Smooth muscle cell (in vitro differentiated cells): ENCODE results near the gene LRRC25. TPM values are rescaled to one million over a fixed set of nuclear protein-coding genes. Genes with fewer than 3 reads are reported as not detected.
A peak's percentile ranks its signal among the peaks of the same experiment; 100 is the strongest.

Experiments
- DNase-seq: peaks from one replicate; lab custom pipeline; 2025; ENCODE audit not compliant: unreplicated experiment; lab: John Stamatoyannopoulos, UW
- H2AFZ ChIP-seq: fragments of 200-600 bp; sonication (generic); 2 replicates; pipeline ENCODE4 v1.6.0; 2016; ENCODE audit warnings: antibody characterized with exemption, low read depth, mild to moderate bottlenecking
- H3F3A ChIP-seq: fragments of 200-600 bp; sonication (generic); 2 replicates; pipeline ENCODE4 v1.6.0; 2017; ENCODE audit warnings: antibody characterized with exemption, low read depth
- H3K27ac ChIP-seq: fragments of 200-600 bp; sonication (generic); 2 replicates; pipeline ENCODE4 v1.5.1; 2016; ENCODE audit warnings: low read depth, mild to moderate bottlenecking
- H3K27me3 ChIP-seq: fragments of 200-600 bp; sonication (generic); 2 replicates; pipeline ENCODE4 v1.6.1; 2016; ENCODE audit warnings: low read depth, mild to moderate bottlenecking
- H3K36me3 ChIP-seq: fragments of 200-600 bp; sonication (generic); 2 replicates; pipeline ENCODE4 v1.5.1; 2016; ENCODE audit warnings: low read depth
- H3K4me1 ChIP-seq: fragments of 200-600 bp; sonication (generic); 2 replicates; pipeline ENCODE4 v1.5.1; 2016; ENCODE audit warnings: low read depth
- H3K4me2 ChIP-seq: fragments of 200-600 bp; sonication (generic); 2 replicates; pipeline ENCODE4 v1.6.0; 2016; ENCODE audit warnings: mild to moderate bottlenecking
- H3K4me3 ChIP-seq: fragments of 200-600 bp; sonication (generic); 2 replicates; pipeline ENCODE4 v1.5.1; 2016; ENCODE audit warnings: mild to moderate bottlenecking
- H3K79me2 ChIP-seq: fragments of 200-600 bp; sonication (generic); 2 replicates; pipeline ENCODE4 v1.6.0; 2016; ENCODE audit warnings: low read depth, mild to moderate bottlenecking
- H3K9ac ChIP-seq: fragments of 200-600 bp; sonication (generic); 2 replicates; pipeline ENCODE4 v1.6.0; 2016; ENCODE audit warnings: low read depth
- H3K9me3 ChIP-seq: fragments of 200-600 bp; sonication (generic); replicated peaks from 2 replicates; pipeline ENCODE4 v1.5.1; 2016; ENCODE audit warnings: low read depth
- H4K20me1 ChIP-seq: fragments of 200-600 bp; sonication (generic); 2 replicates; pipeline ENCODE4 v1.6.0; 2016; ENCODE audit warnings: low read depth
- WGBS: methylation state at CpG from one replicate; pipeline ENCODE4 v1.1.7; 2016; ENCODE audit warnings: low lambda C conversion rate; 5-methylcytosine and 5-hydroxymethylcytosine counted together
- polyA plus RNA-seq: library from polyadenylated mRNA; unstranded; fragments of >200 nt; fragmentation: Nextera tagmentation; extraction: Ambion mirVana; gene quantifications from 2 replicates; pipeline ENCODE4 v1.2.1, GENCODE V29; 2016
- total RNA-seq: library from RNA; depleted of rRNA; stranded (reverse); fragments of >200 nt; gene quantifications from 2 replicates; pipeline ENCODE4 v1.2.3, GENCODE V29; 2014
- TF ChIP-seq, protein P1 (sequence below): fragments of 200-600 bp; sonication (generic); IDR thresholded peaks from 2 replicates; pipeline ENCODE4 v1.5.1; 2017; ENCODE audit warnings: borderline replicate concordance, mild to moderate bottlenecking, antibody characterized with exemption; ENCODE audit not compliant: insufficient read depth, poor library complexity, severe bottlenecking

Gene LRRC25
- total and polyA plus RNA-seq, 2 experiments from 2014 or later = 0.34 TPM; not detected in 1

DNA sequence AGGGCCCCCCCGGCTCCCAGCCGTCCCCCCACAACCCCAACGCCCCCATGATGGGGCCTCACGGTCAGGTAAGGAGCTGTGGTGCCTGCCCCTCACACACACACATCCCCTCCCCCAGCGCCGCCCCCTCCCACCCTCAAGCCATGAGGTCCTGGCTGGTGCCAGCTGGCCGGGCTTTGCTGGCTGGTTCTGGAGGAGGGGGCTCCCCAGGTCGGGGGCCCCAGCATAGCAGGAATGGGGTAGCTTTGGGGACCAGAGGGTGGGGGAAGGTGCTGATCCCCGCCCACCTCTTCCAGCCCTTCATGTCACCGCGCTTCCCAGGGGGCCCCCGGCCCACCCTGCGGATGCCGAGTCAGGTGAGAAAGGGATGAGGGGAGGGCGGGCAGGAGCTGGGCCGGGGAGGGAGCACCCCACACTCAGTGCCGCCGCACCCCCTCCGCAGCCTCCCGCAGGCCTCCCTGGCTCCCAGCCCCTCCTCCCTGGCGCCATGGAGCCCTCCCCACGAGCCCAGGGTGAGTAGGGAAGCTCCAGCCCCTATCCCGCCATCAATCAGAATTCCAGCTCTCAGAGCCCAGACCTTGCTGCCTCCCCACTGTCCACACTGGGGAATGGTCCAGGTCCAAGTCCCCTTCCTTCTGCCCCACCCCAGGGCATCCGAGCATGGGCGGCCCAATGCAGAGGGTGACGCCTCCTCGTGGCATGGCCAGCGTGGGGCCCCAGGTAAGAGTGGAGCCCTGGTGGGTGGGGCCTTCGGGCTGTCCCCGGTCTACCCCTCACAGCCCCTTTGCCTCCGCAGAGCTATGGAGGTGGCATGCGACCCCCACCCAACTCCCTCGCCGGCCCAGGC lies 34.2 kb upstream of the LRRC25 start:
- 93% methylated on average over 22 of the region's 34 CpGs for WGBS

DNA sequence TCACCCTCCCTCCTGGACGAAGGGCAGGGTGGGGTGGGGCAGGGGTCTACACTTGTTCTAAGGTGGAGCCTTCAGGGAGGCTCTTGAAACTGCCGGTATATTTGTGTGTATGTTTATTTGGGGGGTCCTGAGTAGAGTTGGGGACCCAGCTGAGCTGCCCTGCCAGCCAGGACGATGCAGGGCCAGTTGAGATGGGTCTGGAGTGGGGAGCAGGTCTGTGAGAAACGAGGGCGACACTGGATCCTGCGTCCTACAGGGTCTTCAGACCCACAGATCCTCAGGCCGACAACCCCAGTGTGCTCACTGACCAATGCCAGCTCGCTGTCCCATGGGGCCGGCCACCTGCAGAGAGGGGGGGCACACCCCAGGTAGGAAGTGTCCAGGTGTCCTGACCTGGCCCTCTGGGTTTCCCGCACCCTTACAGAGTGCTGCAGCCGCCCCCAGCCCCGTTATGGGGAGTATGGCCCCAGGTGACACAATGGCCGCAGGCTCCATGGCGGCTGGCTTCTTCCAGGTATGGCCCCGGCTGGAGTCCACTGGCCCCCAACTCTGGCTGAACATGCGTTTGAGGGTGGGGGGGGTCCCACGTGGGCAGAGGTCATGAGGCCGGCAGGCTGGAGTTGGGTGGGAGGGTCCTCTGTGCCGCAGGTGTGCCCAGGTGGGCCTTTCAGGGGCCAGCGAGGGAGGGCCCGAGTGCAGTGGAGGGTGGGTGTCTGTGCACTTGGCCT lies 33.2 kb upstream of the LRRC25 start:
- H3K4me1 ChIP-seq = peaks cover 26% of the 10 kb centered on the region
- H3K4me2 ChIP-seq = no peak overlapping the region
- peaks cover 21% of the 10 kb centered on the region for H4K20me1 ChIP-seq
- H3K79me2 ChIP-seq = peaks cover 7% of the 10 kb centered on the region
- no peak for DNase-seq
- H3K4me3 ChIP-seq = no peak overlapping the region
- H2AFZ ChIP-seq = no peak overlapping the region
- no peaks in the 10 kb centered on the region for H3K27me3 ChIP-seq
- H3K36me3 ChIP-seq = no peaks in the 10 kb centered on the region
- H3K9me3 ChIP-seq = no peaks in the 10 kb centered on the region
- no peak overlapping the region for H3K9ac ChIP-seq
- WGBS = 88% methylated on average over 14 of the region's 21 CpGs
- no peak overlapping the region for H3K27ac ChIP-seq
- peaks cover 8% of the 10 kb centered on the region for H3F3A ChIP-seq
- TF ChIP-seq, protein P1, sequence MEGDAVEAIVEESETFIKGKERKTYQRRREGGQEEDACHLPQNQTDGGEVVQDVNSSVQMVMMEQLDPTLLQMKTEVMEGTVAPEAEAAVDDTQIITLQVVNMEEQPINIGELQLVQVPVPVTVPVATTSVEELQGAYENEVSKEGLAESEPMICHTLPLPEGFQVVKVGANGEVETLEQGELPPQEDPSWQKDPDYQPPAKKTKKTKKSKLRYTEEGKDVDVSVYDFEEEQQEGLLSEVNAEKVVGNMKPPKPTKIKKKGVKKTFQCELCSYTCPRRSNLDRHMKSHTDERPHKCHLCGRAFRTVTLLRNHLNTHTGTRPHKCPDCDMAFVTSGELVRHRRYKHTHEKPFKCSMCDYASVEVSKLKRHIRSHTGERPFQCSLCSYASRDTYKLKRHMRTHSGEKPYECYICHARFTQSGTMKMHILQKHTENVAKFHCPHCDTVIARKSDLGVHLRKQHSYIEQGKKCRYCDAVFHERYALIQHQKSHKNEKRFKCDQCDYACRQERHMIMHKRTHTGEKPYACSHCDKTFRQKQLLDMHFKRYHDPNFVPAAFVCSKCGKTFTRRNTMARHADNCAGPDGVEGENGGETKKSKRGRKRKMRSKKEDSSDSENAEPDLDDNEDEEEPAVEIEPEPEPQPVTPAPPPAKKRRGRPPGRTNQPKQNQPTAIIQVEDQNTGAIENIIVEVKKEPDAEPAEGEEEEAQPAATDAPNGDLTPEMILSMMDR = no peak

More for the DNA sequence above, 34.2 kb upstream of the LRRC25 start:
- peaks cover 21% of the 10 kb centered on the region for H4K20me1 ChIP-seq
- TF ChIP-seq, protein P1 = no peak
- H3K27me3 ChIP-seq = no peaks in the 10 kb centered on the region
- peaks cover 8% of the 10 kb centered on the region for H3F3A ChIP-seq
- H2AFZ ChIP-seq = no peak overlapping the region
- peak overlapping the region; percentile 95 for H3K4me2 ChIP-seq
- no peak for DNase-seq
- no peak overlapping the region for H3K27ac ChIP-seq
- H3K9ac ChIP-seq = no peak overlapping the region
- H3K9me3 ChIP-seq = no peaks in the 10 kb centered on the region
- no peaks in the 10 kb centered on the region for H3K36me3 ChIP-seq
- H3K4me3 ChIP-seq = no peak overlapping the region
- H3K4me1 ChIP-seq = peaks cover 27% of the 10 kb centered on the region
- H3K79me2 ChIP-seq = peaks cover 7% of the 10 kb centered on the region

DNA sequence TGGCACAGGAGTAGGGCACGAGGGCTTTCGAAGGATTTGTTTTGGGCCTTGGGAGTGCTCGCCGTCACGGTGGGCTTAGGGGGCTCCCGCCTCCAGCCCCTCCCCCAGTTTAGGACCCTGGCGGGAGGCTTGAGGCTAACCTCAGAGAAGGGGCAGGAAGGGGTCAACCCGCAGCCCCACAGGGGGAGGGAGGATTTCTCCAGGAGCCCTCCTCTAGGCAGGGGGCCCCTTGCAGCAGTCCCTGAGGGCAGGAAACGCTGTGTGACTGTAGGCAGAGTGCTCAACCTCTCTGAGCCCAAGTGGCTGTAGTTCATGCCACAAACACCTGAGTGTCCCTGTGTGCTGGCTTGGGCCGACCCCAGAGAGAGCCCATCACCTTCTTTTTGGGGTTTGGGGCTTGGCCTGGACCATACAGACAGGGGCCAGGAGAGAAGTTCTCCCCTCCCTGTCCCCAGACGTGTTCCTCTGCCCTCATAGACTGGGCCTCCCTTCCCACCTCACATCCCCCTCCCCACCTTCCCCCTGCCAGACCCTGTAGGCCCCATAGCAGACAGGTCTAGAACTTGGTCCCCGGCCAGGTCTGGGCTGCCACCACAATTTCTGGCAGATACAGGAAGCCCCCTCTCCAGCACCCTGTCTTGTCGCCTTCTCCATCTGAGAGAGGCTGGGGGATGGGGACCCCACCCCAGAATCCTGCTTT lies 32.4 kb upstream of the LRRC25 start:
- Histone ChIP-seq H3K27me3 (no peaks in the 10 kb centered on the region), H3K4me3 (peak overlapping the region; percentile 63), H3K9ac (peak overlapping the region; percentile 94), H3K27ac (peak overlapping the region; percentile 97), H3K79me2 (peaks cover 8% of the 10 kb centered on the region), H3K4me1 (peaks cover 26% of the 10 kb centered on the region), H3K9me3 (no peaks in the 10 kb centered on the region), H3F3A (peaks cover 8% of the 10 kb centered on the region), H3K4me2 (peak overlapping the region; percentile 90), H4K20me1 (peaks cover 26% of the 10 kb centered on the region), H2AFZ (no peak overlapping the region), H3K36me3 (no peaks in the 10 kb centered on the region)
- TF ChIP-seq, protein P1 = no peak
- no peak for DNase-seq
- WGBS = 46% methylated on average over 10 of the region's 13 CpGs
